Ramos (cell line): ENCODE data around the gene MUSK.

Experiments used
- in situ Hi-C: fragments of 300-500 bp; cut with MboI; formaldehyde crosslinking; loops from one replicate; pipeline ENCODE4 v1.14.3; 2022; ENCODE audit warnings: low sequenced_read_pairs; ENCODE audit not compliant: unreplicated experiment

The MUSK gene

DNA sequence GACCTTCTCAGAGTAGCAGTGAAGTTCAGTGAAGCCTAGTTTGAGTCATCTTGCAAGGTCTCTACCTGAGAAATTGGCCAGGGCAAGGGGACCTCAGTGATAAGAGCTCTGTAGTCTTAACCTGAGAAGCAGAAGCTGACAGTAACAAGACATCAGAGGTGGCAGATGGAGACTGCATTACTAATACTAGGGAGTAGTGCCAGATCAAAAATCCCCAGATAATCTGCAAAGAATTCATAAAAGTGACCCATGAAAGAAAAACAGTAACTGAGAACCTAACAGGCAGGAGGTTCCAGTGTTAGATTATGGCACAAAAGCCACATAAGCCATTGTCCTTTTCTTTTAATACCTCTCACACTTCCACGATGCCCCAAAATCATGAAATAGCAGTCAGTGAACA, 175.5 kb downstream of the MUSK start:
- in situ Hi-C loops = no loop called here

DNA sequence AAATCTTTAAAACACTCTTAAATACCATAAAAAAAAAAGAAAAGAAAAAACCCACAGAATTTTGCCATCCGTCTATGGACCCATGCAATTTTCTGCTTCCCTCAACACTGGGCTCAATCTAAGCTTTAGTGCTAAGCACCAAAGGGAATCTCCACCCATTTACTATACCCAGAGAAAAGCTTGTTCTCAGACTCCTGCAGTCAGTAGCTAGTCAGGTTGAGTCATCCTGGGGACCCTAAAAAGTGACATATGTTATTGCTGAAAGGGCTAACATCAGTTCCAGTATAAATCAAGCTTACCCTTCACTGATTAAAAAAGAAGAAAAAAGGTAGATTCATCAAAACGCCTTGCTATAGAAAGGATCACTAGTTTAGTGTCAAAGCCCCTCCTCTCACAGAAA, 177.6 kb downstream of the MUSK start:
- in situ Hi-C loops = no loop called here

DNA sequence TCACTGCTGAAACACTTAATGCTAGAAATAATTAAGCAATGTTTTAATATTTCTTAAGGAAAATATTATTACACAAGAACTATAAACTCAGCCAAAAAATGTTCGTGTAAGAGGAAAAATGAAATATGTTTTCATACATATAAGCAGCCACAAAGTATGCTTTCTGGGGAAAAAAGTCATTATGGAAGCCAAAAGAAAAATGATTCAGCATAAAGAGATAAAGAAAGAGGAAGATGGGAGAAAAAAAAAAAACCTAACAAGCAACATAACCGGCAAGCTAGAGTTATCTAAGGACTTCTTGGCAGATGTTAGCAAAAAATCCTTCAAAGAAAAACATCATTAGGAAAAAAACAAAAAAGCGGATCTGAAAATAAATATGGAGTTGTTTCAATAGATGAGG, 179.1 kb downstream of the MUSK start:
- in situ Hi-C loops = no loop called here

DNA sequence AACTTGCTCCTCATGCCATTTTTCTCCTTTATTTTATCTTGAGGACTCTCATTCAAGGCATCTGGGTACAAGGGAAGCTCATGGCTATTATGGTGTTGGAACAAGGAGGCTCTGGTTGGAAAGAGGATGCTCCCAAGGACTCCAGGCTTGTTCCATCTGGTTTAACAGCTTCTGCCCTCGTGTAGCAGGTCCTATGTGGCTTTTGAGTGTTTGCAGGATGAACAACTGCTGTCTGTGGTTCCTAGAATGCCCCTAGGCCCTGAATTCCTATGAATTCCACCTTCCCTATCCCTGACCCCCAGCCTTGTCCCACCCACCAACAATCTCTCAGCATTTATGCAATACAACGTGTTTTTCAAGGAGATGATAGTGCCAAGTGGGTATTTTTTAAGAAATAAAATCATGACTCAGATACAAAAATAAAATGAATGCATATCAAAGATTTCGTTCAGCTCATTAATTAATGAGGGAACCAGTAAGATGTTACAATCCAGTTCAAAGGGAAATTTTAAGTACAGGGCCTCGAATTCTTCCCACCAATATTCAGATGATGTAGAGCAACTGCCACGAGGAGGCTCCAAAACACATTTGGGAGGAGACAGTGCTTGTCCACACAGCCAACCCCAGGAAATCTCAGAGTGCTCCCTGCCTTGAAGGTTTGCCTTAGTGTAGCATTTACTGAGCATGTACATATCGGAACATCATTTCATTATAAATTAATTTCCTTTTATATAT, 182.0 kb downstream of the MUSK start:
- in situ Hi-C loops = no loop called here
